ENCODE data around the gene P4HA2.

GRCh38 chr5:132228241-132229035 lies 785 bp upstream of the P4HA2 start:
- TF ChIP-seq CTCF (IDR thresholded peaks at IDR 0.05), result no peak
- no peak for TF ChIP-seq EP300 (IDR thresholded peaks at IDR 0.05)
